HepG2 (cell line): ENCODE data around the gene ZNF212. TPM values are rescaled to one million over a fixed set of nuclear protein-coding genes. Genes with fewer than 3 reads are reported as not detected.
A peak's percentile ranks its signal among the peaks of the same experiment; 100 is the strongest.

ENCODE experiments used
- CHD2 ChIP-seq: IDR thresholded peaks from 2 replicates; pipeline ENCODE4 v1.6.1; 2011; ENCODE audit warnings: low read depth, low read length, improper control_type of control experiment
- MAFG ChIP-seq: sonication (generic); formaldehyde crosslinking; IDR thresholded peaks from 2 replicates; pipeline ENCODE4 v1.5.1; 2020; ENCODE audit warnings: mild to moderate bottlenecking, missing genetic modification reagents
- MTF2 ChIP-seq: sonication (generic); formaldehyde crosslinking; IDR thresholded peaks from 2 replicates; pipeline ENCODE4 v1.5.0; 2020; ENCODE audit warnings: missing genetic modification reagents, borderline replicate concordance
- NKX3-1 ChIP-seq: sonication (generic); formaldehyde crosslinking; IDR thresholded peaks from 2 replicates; pipeline ENCODE4 v1.5.0; 2020; ENCODE audit warnings: missing genetic modification reagents
- RARA ChIP-seq: IDR thresholded peaks from 2 replicates; pipeline ENCODE4 v1.6.1; 2016; ENCODE audit warnings: missing genetic modification reagents, missing compliant biosample characterization
- RORA ChIP-seq: sonication (generic); formaldehyde crosslinking; IDR thresholded peaks from 2 replicates; pipeline ENCODE4 v1.5.0; 2020; ENCODE audit warnings: mild to moderate bottlenecking, missing genetic modification reagents, moderate library complexity
- SRF ChIP-seq: IDR thresholded peaks from 2 replicates; pipeline ENCODE4 v1.6.1; 2011; ENCODE audit warnings: mild to moderate bottlenecking, low read depth, low read length, moderate library complexity
- TBP ChIP-seq: sonication (generic); formaldehyde crosslinking; IDR thresholded peaks from 2 replicates; pipeline ENCODE4 v1.5.0; 2020; ENCODE audit warnings: missing genetic modification reagents
- ZBTB38 ChIP-seq: sonication (generic); formaldehyde crosslinking; IDR thresholded peaks from 2 replicates; pipeline ENCODE4 v1.5.1; 2020; ENCODE audit warnings: mild to moderate bottlenecking, missing genetic modification reagents
- ZMAT3 ChIP-seq: sonication (generic); formaldehyde crosslinking; conservative IDR thresholded peaks from 2 replicates; pipeline ENCODE4 v1.7.0; 2021; ENCODE audit warnings: missing genetic modification reagents
- ZNF235 ChIP-seq: sonication (generic); formaldehyde crosslinking; IDR thresholded peaks from 2 replicates; pipeline ENCODE4 v1.8.1; 2023; ENCODE audit warnings: mild to moderate bottlenecking, missing genetic modification reagents, borderline replicate concordance
- ZNF251 ChIP-seq: sonication (generic); formaldehyde crosslinking; IDR thresholded peaks from 2 replicates; pipeline ENCODE4 v1.9.0; 2021; ENCODE audit warnings: mild to moderate bottlenecking, missing genetic modification reagents
- ZNF33A ChIP-seq: sonication (generic); formaldehyde crosslinking; IDR thresholded peaks from 2 replicates; pipeline ENCODE4 v1.5.1; 2020; ENCODE audit warnings: missing genetic modification reagents, mild to moderate bottlenecking, moderate library complexity, borderline replicate concordance
- ZNF550 ChIP-seq: sonication (generic); formaldehyde crosslinking; IDR thresholded peaks from 2 replicates; pipeline ENCODE4 v1.4.0; 2020; ENCODE audit warnings: mild to moderate bottlenecking, missing genetic modification reagents, borderline replicate concordance
- ZNF776 ChIP-seq: sonication (generic); formaldehyde crosslinking; IDR thresholded peaks from 2 replicates; pipeline ENCODE4 v1.4.0; 2020; ENCODE audit warnings: mild to moderate bottlenecking, missing genetic modification reagents
- ZNF782 ChIP-seq: sonication (generic); formaldehyde crosslinking; IDR thresholded peaks from 2 replicates; pipeline ENCODE4 v1.4.0; 2020; ENCODE audit warnings: missing genetic modification reagents, mild to moderate bottlenecking, borderline replicate concordance
- ZNF792 ChIP-seq: IDR thresholded peaks from 2 replicates; pipeline ENCODE4 v1.6.1; 2016
- polyA plus RNA-seq, 8 experiments: library from polyadenylated mRNA; depleted of rRNA in 3 of 8; stranded (reverse) in 7 of 8; unstranded in 1 of 8; fragments of >200 nt; fragmentation: Illumina TruSeq in 4 of 8; extraction: Trizol in 4 of 8; gene quantifications; 2 replicates each; pipeline versions ENCODE4 v1.2.1 to v1.2.3, GENCODE V29; 2011 to 2016; ENCODE audit warnings: low read depth in 4 of 8, missing spikeins in 1 of 8, mixed read lengths in 1 of 8; ENCODE audit not compliant: insufficient read depth in 1 of 8
- total RNA-seq, 5 experiments: library from RNA; depleted of rRNA; stranded (reverse); fragments of >200 nt; fragmentation: Illumina TruSeq; extraction: Trizol; gene quantifications; 2 replicates each; pipeline ENCODE4 v1.2.3, GENCODE V29; 2016; ENCODE audit warnings: low read depth in 1 of 5
- TF ChIP-seq, protein P1 (sequence below): sonication (generic); formaldehyde crosslinking; conservative IDR thresholded peaks from 2 replicates; pipeline ENCODE4 v1.4.0; 2020; ENCODE audit warnings: missing genetic modification reagents
- TF ChIP-seq, protein P2 (sequence below): sonication (generic); formaldehyde crosslinking; conservative IDR thresholded peaks from 2 replicates; pipeline ENCODE4 v1.8.0; 2022; ENCODE audit warnings: missing genetic modification reagents
- TF ChIP-seq, protein P3 (sequence below): sonication (generic); formaldehyde crosslinking; IDR thresholded peaks from 2 replicates; pipeline ENCODE4 v1.5.1; 2020; ENCODE audit warnings: missing genetic modification reagents, mild to moderate bottlenecking, borderline replicate concordance
- TF ChIP-seq, protein P4 (sequence below): sonication (generic); formaldehyde crosslinking; IDR thresholded peaks from 2 replicates; pipeline ENCODE4; 2020; ENCODE audit warnings: missing genetic modification reagents, mild to moderate bottlenecking, borderline replicate concordance
- TF ChIP-seq, protein P5 (sequence below): sonication (generic); formaldehyde crosslinking; IDR thresholded peaks from 2 replicates; pipeline ENCODE4 v1.8.0; 2022; ENCODE audit warnings: mild to moderate bottlenecking, missing genetic modification reagents

Gene ZNF212
- total and polyA plus RNA-seq, 2 of the 13 experiments (the other 11 are each of a cell fraction or from before 2014, with no cell fraction given), result 2.6 to 3.8 TPM

DNA sequence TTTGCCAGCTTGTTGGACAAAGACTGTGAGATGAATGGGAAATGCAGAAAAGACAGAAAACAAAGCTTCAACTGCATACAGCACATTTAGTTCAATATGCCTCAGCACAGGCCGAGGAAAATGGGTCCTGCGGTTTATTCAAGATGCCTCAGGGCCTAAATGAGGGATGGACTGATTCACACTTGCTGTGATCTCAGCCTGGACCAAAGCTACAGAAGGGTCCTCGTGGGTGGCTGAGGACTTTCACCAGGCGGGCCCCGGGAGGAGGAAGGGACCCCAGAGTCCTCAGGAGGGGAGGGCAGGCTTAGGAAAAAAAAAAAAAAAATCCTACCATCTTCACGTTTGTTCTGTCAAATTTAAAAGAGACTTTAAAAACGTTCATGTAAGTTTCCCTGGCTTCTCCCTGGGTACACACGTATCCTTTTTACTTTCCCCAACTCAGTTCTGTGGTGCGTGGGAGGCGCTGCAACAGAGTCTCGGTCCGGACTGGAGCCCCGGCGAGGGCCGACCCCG, 21.9 kb downstream of the ZNF212 start (continued):
- TF ChIP-seq, protein P1, sequence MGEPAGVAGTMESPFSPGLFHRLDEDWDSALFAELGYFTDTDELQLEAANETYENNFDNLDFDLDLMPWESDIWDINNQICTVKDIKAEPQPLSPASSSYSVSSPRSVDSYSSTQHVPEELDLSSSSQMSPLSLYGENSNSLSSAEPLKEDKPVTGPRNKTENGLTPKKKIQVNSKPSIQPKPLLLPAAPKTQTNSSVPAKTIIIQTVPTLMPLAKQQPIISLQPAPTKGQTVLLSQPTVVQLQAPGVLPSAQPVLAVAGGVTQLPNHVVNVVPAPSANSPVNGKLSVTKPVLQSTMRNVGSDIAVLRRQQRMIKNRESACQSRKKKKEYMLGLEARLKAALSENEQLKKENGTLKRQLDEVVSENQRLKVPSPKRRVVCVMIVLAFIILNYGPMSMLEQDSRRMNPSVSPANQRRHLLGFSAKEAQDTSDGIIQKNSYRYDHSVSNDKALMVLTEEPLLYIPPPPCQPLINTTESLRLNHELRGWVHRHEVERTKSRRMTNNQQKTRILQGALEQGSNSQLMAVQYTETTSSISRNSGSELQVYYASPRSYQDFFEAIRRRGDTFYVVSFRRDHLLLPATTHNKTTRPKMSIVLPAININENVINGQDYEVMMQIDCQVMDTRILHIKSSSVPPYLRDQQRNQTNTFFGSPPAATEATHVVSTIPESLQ (CRISPR knock-in tag), result no peak
- TF ChIP-seq CHD2, result no peak
- 0 out of 2 replicates have a peak, but pooled peaks have one; percentile 0 for TF ChIP-seq NKX3-1 (CRISPR knock-in tag)
- TF ChIP-seq RORA, result no peak
- no peak for TF ChIP-seq ZNF776 (CRISPR knock-in tag)
- TF ChIP-seq ZNF792, result no peak
- TF ChIP-seq, protein P2, sequence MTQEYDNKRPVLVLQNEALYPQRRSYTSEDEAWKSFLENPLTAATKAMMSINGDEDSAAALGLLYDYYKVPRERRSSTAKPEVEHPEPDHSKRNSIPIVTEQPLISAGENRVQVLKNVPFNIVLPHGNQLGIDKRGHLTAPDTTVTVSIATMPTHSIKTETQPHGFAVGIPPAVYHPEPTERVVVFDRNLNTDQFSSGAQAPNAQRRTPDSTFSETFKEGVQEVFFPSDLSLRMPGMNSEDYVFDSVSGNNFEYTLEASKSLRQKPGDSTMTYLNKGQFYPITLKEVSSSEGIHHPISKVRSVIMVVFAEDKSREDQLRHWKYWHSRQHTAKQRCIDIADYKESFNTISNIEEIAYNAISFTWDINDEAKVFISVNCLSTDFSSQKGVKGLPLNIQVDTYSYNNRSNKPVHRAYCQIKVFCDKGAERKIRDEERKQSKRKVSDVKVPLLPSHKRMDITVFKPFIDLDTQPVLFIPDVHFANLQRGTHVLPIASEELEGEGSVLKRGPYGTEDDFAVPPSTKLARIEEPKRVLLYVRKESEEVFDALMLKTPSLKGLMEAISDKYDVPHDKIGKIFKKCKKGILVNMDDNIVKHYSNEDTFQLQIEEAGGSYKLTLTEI (CRISPR knock-in tag), result no peak
- no peak for TF ChIP-seq SRF
- no peak for TF ChIP-seq ZNF235
- TF ChIP-seq ZNF251, result no peak
- no peak for TF ChIP-seq MAFG
- 0 out of 2 replicates have a peak, but pooled peaks have one; percentile 77 for TF ChIP-seq MTF2
- no peak for TF ChIP-seq ZMAT3
- TF ChIP-seq, protein P3, sequence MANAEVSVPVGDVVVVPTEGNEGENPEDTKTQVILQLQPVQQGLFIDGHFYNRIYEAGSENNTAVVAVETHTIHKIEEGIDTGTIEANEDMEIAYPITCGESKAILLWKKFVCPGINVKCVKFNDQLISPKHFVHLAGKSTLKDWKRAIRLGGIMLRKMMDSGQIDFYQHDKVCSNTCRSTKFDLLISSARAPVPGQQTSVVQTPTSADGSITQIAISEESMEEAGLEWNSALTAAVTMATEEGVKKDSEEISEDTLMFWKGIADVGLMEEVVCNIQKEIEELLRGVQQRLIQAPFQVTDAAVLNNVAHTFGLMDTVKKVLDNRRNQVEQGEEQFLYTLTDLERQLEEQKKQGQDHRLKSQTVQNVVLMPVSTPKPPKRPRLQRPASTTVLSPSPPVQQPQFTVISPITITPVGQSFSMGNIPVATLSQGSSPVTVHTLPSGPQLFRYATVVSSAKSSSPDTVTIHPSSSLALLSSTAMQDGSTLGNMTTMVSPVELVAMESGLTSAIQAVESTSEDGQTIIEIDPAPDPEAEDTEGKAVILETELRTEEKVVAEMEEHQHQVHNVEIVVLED (CRISPR knock-in tag), result no peak
- TF ChIP-seq, protein P4, sequence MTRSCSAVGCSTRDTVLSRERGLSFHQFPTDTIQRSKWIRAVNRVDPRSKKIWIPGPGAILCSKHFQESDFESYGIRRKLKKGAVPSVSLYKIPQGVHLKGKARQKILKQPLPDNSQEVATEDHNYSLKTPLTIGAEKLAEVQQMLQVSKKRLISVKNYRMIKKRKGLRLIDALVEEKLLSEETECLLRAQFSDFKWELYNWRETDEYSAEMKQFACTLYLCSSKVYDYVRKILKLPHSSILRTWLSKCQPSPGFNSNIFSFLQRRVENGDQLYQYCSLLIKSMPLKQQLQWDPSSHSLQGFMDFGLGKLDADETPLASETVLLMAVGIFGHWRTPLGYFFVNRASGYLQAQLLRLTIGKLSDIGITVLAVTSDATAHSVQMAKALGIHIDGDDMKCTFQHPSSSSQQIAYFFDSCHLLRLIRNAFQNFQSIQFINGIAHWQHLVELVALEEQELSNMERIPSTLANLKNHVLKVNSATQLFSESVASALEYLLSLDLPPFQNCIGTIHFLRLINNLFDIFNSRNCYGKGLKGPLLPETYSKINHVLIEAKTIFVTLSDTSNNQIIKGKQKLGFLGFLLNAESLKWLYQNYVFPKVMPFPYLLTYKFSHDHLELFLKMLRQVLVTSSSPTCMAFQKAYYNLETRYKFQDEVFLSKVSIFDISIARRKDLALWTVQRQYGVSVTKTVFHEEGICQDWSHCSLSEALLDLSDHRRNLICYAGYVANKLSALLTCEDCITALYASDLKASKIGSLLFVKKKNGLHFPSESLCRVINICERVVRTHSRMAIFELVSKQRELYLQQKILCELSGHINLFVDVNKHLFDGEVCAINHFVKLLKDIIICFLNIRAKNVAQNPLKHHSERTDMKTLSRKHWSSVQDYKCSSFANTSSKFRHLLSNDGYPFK (CRISPR knock-in tag), result no peak
- TF ChIP-seq ZBTB38 (CRISPR knock-in tag), result no peak
- TF ChIP-seq, protein P5, sequence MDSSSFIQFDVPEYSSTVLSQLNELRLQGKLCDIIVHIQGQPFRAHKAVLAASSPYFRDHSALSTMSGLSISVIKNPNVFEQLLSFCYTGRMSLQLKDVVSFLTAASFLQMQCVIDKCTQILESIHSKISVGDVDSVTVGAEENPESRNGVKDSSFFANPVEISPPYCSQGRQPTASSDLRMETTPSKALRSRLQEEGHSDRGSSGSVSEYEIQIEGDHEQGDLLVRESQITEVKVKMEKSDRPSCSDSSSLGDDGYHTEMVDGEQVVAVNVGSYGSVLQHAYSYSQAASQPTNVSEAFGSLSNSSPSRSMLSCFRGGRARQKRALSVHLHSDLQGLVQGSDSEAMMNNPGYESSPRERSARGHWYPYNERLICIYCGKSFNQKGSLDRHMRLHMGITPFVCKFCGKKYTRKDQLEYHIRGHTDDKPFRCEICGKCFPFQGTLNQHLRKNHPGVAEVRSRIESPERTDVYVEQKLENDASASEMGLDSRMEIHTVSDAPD (CRISPR knock-in tag), result no peak
- 0 out of 2 replicates have a peak, but pooled peaks have one; percentile 32 for TF ChIP-seq TBP (CRISPR knock-in tag)
- no peak for TF ChIP-seq RARA (CRISPR knock-in tag)
- TF ChIP-seq ZNF550, result no peak
- no peak for TF ChIP-seq ZNF782 (CRISPR knock-in tag)
- no peak for TF ChIP-seq ZNF33A (CRISPR knock-in tag)
